RKO (cell line): ENCODE measurements around the gene CHST1.

ENCODE experiments used
- DNase-seq: peaks from one replicate; pipeline ENCODE4 v3.0.0-alpha.2; 2016; ENCODE audit warnings: low spot score

CHST1 gene, protein sequence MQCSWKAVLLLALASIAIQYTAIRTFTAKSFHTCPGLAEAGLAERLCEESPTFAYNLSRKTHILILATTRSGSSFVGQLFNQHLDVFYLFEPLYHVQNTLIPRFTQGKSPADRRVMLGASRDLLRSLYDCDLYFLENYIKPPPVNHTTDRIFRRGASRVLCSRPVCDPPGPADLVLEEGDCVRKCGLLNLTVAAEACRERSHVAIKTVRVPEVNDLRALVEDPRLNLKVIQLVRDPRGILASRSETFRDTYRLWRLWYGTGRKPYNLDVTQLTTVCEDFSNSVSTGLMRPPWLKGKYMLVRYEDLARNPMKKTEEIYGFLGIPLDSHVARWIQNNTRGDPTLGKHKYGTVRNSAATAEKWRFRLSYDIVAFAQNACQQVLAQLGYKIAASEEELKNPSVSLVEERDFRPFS

GRCh38 chr11:45665206-45665932 lies at the start of gene CHST1:
Gene CHST1 (minus strand): TSS chr11:45665622. CDS start chr11:45650923, 14,699 bp downstream.
- no peak for DNase-seq

DNA sequence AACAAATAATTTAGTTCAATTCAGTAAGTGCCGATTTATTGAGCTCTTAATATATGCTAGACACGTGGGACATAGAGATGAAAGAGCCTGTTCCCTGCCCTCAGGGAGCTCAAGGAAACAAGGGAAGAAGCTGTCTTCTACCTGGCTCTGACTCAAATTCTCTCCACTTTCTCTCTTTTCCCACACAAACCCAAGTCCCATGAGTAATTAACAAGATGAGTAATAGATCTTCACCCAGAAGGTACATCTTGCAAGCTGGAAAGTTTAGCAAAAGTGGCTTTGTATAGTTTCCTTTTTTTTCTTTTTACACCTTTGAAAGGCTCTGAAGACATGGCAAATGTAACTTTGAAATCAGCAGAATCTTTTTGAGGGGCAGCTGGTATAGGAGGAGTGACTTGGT lies 48.2 kb upstream of the CHST1 start:
- DNase-seq: no peak

DNA sequence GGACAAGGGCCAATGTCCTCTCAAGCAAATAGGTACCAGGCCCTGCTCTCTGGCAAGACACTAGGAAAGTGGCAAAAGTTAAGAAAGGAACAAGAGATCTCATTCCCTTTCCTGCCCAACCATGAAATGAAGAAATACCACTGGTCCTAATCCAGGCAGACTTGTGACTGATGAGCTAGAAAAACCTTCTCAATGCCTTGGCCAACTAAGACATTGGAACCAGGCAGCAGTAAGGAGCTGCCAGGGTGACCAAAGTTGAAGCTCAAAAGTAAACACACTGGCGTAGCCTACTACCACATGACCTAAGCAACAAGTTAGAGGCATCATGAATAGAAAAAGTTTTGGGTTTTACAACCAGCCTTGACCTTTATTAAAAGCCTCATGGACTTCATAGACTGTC lies 45.1 kb upstream of the CHST1 start:
- DNase-seq: no peak

DNA sequence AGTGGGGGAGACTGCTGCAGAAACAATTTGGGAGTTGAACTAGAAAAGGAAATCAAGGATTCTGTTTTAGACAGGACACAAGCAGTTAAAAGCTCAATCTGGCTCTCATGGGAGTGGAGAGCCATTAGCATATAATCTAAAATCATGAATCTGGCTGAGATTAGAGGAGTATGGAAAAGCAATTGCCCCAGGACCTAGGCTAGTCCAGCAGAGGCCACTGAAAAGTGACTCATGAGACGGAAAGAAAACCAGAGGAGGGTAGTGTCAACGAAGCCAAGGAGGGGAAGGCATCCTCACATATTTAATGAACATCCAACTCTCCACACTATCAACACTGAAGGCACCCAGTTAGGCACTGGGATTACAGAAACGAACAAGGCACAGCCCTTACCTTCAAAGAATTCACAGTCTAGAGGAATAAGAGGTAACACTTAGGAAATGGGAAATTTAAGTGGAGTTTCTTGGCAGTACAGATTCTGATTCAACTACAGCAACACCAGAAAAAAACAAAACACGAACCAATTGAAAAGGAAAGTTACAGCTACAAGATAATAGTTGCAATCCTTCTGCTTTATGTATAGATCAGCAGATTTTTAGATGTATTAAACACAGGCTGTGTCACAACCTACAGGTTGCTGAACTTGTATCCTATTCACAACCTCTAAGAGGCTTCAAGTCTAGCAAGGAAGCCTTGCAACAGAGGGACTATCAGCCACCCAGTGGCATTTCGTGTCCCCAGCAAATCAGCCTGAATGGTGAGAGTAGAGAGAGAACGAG lies 43.7 kb upstream of the CHST1 start:
- no peak for DNase-seq

DNA sequence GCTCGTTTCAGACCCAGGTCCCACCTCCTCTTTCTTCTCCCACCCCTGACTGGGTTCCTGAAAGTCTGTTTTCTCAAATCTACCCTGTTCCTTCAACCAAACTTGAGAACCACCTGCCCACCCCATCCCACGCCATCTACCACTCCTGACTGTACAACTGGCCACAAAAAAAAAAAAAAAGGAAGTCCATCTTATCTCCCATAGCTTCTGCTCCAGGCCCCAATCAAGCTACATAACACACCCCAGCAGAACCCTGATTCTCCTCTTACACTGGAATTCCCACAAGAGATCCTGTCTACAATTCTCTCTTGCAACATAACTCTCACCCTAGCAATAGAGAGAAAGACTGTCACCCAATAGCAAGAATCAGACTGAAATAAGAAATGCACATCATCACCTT lies 39.2 kb upstream of the CHST1 start:
- no peak for DNase-seq

DNA sequence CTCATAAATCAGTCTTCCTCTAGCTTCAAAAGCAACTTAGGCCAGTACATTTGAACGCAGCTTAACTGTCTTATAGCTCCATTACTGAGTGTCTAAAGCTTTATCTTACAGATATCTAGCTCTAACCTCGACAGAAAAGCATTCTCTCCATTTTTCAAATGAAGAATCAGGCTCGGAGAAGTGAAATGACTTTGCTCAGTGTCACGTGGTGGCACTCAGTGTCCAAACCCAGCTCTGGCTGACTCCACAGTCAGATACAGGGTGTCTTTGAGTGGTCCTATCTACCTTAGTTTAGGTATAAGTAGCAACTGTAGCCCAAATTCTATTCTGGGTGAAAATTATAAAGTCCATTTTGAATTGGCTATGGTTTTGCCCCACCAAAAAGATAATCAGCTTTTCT lies 38.7 kb upstream of the CHST1 start:
- no peak for DNase-seq

- no peak for DNase-seq
Measured at GRCh38 chr11:45702511-45702910, 37.1 kb upstream of the CHST1 start.

GRCh38 chr11:45698777-45699497 lies 33.5 kb upstream of the CHST1 start:
- DNase-seq: no peak

DNA sequence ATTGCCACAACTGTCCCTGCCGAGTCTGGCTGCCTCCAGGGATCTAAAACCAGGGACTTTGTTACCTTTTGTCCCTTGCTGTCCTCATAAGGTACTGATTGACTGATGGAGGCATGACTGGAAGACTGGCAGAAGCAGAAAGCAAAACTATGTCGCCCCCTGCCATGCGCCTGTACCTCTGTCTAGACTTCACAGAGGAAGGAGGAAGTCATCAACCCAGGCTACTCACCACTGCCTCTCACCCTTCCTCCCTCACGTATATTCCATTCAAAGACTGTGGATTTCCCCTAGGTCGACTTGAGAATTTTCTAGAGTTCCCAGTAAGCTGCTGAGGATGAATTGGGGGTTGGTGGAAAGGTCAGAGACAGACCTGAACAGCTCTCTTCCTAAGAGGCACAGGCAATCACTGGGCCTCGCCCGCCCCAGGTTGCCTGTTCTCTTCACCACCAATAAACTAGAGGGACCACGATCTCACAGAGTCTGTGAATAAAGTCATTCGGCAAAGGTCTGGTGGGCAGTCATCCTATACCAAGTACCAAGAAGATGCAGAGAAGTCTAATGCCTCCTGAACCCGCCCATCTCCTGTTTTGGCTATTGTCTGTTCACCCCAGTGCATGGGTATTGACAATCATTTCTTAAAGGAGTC lies 27.5 kb upstream of the CHST1 start:
- DNase-seq: no peak

GRCh38 chr11:45688472-45689033 lies 23.1 kb upstream of the CHST1 start:
- no peak for DNase-seq

GRCh38 chr11:45687836-45688235 lies 22.4 kb upstream of the CHST1 start:
- no peak for DNase-seq

DNA sequence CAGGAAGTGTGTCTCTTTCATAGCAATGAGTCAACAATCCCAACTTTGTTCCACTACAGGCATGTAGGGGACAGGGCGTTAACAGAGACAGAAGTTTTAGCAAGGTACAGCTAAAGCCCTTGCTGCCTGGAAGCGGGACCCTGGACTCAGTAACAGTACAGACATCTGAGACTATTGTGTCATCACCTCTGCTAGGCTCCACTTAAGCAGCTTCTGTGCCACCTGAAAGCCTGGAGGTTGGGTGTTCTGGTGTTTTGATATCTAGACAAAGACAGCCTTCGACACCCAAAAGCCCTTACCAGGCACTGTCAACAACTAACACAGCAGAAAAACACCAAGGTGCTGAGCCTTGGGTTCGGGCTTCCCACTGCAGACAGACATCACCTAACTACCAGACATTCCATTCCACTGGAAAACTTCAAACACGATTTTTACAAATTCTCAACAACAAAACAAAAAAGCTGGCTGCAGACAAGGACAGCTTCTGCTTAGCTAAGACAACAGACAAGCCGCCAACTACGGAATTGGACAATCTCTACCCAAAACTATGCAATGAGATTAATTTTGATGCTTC lies 20.6 kb upstream of the CHST1 start:
- no peak for DNase-seq

DNA sequence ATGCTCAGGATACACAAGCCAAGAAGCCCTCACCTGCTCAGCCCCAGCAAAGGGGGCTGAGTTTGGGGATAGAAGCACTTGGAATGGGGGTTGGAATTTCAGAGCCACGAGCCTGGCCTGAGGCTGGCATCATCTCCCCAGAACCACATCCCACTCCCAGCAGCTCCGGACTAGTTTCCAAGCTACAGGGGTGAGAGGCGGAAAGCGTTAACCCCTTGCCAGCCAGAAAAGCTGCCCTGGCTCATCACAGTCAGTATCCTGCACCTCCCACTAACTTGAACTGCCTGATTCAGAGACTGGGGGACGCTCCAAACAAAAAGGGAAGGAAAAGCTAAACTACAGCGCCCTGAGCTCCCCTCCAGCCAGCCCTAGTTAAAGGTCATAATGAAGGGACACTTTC lies 19.0 kb upstream of the CHST1 start:
- DNase-seq: no peak

DNA sequence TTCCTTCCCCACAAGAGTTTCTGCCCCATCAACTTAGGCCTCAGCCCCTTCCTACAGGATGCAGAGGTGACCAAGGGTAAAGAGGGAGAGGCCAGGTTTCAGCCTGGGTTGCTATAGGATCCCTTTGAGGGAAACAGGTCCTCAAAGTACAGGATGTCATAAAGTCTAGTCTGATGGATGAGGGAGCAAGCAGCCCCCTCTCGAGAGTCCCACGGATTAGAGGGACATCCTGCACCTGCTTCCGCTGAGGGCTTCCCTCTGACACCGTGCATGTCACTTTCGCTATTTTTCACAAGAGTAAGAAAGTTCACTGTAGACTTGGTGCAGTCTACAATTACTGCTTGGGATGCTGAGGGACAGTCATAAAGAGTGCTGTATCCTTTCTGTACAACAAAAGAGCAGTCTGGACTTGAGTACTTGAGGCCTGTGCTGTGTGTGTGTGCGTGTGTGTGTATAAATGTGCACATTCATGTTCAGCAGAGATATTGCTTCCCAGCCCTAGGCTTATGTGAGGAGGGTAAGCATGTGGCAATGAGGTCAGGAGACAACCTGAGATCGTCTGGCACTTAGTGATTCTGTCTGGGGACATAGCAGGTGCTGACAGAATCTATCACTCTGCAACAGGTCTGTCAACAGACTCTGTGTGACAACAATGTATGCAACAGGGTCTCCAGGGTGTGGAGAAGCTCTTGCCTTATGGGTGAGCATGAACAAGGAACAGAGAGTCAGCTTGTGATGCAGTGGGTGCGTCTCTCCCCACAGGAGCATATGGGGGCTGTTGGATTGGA lies 18.0 kb upstream of the CHST1 start:
- DNase-seq: no peak

GRCh38 chr11:45679806-45680205 lies 14.4 kb upstream of the CHST1 start:
- DNase-seq: no peak

DNA sequence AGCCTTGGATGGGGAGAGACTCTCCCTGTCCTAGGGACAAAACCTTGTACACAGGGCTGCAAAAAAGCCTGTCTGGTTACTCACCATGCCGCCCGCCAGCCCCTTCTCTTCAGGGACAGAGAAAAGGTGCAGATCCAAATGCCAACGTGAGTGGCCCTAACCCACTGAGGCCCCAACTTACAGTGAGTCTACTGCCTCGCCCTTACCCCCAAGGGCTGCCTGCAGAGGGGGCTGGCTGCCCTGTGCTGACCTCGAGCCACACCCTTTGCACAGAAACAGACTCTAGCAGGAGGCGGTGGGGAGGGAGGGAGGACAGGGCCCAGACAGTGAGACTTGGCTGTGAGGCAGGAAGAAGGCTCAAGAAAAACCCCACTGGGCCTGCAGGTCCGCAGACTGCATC lies 13.6 kb upstream of the CHST1 start:
- DNase-seq: no peak

- no peak for DNase-seq
Measured at GRCh38 chr11:45677770-45678512, 12.5 kb upstream of the CHST1 start.

GRCh38 chr11:45676522-45677095 lies 11.2 kb upstream of the CHST1 start:
- no peak for DNase-seq

- no peak for DNase-seq
Measured at GRCh38 chr11:45675646-45676045, 10.2 kb upstream of the CHST1 start.
